ENCODE measurements around the gene RUFY1. TPM values are rescaled to one million over a fixed set of nuclear protein-coding genes. Genes with fewer than 3 reads are reported as not detected.

Gene RUFY1
- total and polyA plus RNA-seq, 10 of the 15 experiments (the other 5 are each of a cell fraction or from before 2014, with no cell fraction given), result 5.7 to 36.3 (median 24.5) TPM

DNA sequence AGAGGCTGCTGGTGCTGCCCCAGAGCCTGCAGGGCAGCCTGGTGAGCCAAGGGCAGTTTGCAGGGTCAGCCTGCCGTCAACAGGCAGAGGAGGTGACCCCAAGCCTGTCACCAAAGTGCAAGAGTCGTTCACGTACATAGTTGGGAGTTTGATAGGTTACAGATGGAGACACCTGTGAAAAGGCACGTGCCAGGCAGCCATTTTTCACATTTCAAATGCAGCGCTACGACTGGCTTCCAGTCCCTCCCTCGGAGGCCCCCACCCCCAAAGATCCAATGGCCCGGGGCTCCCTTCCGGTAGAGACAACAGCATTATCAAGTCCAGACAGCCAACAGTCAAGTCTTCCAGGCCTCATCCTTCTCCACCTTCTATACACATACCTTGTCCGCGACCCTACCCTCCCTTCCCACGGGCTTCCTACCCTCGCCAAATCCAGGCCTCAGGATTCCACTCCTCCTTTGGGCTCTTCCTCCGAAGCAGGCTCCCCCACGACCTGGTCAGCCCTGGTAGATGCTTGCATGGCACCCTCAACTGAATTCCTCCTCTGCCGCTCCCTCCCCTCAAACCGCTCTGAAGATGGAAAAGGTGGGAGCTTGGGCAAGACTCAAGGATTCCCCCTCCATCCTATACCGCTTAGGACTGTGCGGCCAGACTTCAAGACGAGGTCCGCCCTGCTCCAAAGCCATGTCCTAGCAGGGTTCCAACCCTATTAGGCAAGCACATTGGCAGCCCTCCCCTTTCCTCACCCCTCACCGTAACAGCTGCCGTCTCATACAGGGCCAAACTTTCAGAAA is 60.0 kb downstream of the RUFY1 start:
- Histone ChIP-seq H3K27me3 (replicated peaks in 1 of 2; ENCODE audit: control insufficient read depth in 2 of 2, insufficient read depth in 2 of 2, low read length in 1 of 2) (no peaks in the 10 kb centered on the region), H3K9me3 (replicated peaks; ENCODE audit: control insufficient read depth, insufficient read depth, low read length) (no peaks in the 10 kb centered on the region), H3K27ac (ENCODE audit: control insufficient read depth, insufficient read depth) (no peak overlapping the region), H3K79me2 (ENCODE audit: control insufficient read depth, insufficient read depth, low read length) (no peaks in the 10 kb centered on the region; the same call in 1 of the 2 replicates), H3K4me2 (ENCODE audit: control insufficient read depth, insufficient read depth) (no peak overlapping the region), H3K4me1 (ENCODE audit: control insufficient read depth, insufficient read depth, low read length) (no peaks in the 10 kb centered on the region), H3K36me3 (ENCODE audit: control insufficient read depth in 2 of 2, insufficient read depth in 2 of 2, low read length in 1 of 2) (peaks cover 24 to 33% of the 10 kb centered on the region in 2 experiments), H3K9ac (ENCODE audit: control insufficient read depth, insufficient read depth, low read length) (no peak overlapping the region), H3K4me3 (no peak overlapping the region), H4K20me1 (ENCODE audit: control insufficient read depth, insufficient read depth) (peaks cover 4% of the 10 kb centered on the region; the same call in 1 of the 2 replicates), H2AFZ (ENCODE audit: control insufficient read depth, low read depth, low read length) (no peak overlapping the region)
- in situ Hi-C loops (cut with MboI) (no loop called here), intact Hi-C loops (cut with micrococcal nuclease; ENCODE audit: unreplicated experiment) (no loop called here)
- CTCF ChIA-PET, result no interaction called here
- no TSS peak for BruUV-seq (replicated peaks)
- 88% methylated on average over 22 of the region's 23 CpGs for WGBS (ENCODE audit: insufficient coverage, insufficient replicate concordance, low lambda C conversion rate, missing lambda C conversion rate)
- RAD21 ChIA-PET (ENCODE audit: unreplicated experiment), result no interaction called here
- FAIRE-seq (no peak), ATAC-seq (no peak; the same call in 2 of the 3 replicates), DNase-seq (ENCODE audit: low read depth, low spot score) (no peak)
- SMC1A ChIA-PET (ENCODE audit: uncharacterized antibody, unreplicated experiment), result no interaction called here
- TF ChIP-seq POLR2AphosphoS5 (IDR thresholded peaks at IDR 0.05; ENCODE audit: low read length) (peak; percentile 22; the same call in 1 of the 2 replicates), ASH2L (IDR thresholded peaks at IDR 0.05; ENCODE audit: borderline replicate concordance, low read depth) (no peak), POLR2A (IDR thresholded peaks at IDR 0.05; ENCODE audit: low read depth, low read length) (peak; percentile 66)
- TF ChIP-seq, protein P1, sequence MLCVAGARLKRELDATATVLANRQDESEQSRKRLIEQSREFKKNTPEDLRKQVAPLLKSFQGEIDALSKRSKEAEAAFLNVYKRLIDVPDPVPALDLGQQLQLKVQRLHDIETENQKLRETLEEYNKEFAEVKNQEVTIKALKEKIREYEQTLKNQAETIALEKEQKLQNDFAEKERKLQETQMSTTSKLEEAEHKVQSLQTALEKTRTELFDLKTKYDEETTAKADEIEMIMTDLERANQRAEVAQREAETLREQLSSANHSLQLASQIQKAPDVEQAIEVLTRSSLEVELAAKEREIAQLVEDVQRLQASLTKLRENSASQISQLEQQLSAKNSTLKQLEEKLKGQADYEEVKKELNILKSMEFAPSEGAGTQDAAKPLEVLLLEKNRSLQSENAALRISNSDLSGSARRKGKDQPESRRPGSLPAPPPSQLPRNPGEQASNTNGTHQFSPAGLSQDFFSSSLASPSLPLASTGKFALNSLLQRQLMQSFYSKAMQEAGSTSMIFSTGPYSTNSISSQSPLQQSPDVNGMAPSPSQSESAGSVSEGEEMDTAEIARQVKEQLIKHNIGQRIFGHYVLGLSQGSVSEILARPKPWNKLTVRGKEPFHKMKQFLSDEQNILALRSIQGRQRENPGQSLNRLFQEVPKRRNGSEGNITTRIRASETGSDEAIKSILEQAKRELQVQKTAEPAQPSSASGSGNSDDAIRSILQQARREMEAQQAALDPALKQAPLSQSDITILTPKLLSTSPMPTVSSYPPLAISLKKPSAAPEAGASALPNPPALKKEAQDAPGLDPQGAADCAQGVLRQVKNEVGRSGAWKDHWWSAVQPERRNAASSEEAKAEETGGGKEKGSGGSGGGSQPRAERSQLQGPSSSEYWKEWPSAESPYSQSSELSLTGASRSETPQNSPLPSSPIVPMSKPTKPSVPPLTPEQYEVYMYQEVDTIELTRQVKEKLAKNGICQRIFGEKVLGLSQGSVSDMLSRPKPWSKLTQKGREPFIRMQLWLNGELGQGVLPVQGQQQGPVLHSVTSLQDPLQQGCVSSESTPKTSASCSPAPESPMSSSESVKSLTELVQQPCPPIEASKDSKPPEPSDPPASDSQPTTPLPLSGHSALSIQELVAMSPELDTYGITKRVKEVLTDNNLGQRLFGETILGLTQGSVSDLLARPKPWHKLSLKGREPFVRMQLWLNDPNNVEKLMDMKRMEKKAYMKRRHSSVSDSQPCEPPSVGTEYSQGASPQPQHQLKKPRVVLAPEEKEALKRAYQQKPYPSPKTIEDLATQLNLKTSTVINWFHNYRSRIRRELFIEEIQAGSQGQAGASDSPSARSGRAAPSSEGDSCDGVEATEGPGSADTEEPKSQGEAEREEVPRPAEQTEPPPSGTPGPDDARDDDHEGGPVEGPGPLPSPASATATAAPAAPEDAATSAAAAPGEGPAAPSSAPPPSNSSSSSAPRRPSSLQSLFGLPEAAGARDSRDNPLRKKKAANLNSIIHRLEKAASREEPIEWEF (IDR thresholded peaks at IDR 0.05; ENCODE audit: insufficient replicate concordance, low read depth, low read length), result no peak
- POLR2A ChIA-PET, result no interaction called here

All from GM12878 (cell line).